Measurements from ENCODE around the gene NWD2.

NWD2 gene

GRCh38 chr4:37453999-37454800, 209.7 kb downstream of the NWD2 start:
- Histone ChIP-seq H3K9ac (ENCODE audit: low read length) (no peak overlapping the region), H3K18ac (ENCODE audit: low read depth in 1 of 2, low read length in 2 of 2) (peak overlapping the region in 1 of 2 experiments; percentile 34), H2BK12ac (ENCODE audit: low read length in 2 of 2) (no peak overlapping the region), H2BK120ac (ENCODE audit: low read depth, low read length) (no peak overlapping the region), H2BK5ac (ENCODE audit: low read depth, low read length, poor library complexity, severe bottlenecking) (no peak overlapping the region), H3K27ac (ENCODE audit: low read length, poor library complexity, severe bottlenecking) (no peak overlapping the region), H3K27me3 (ENCODE audit: control insufficient read depth in 1 of 2, insufficient read depth in 1 of 2, low read length in 2 of 2) (peaks cover 44 to 50% of the 10 kb centered on the region in 2 experiments), H2AK5ac (ENCODE audit: low read length, severe bottlenecking) (no peak overlapping the region), H3K79me1 (replicated peaks; ENCODE audit: low read length, poor library complexity, severe bottlenecking) (no peaks in the 10 kb centered on the region), H3K4me2 (ENCODE audit: low read length, poor library complexity, severe bottlenecking) (peak overlapping the region; percentile 81), H3K4ac (ENCODE audit: low read depth in 1 of 2, low read length in 2 of 2) (no peak overlapping the region), H3K9me3 (ENCODE audit: control insufficient read depth, low read length) (no peaks in the 10 kb centered on the region), H3K36me3 (ENCODE audit: control insufficient read depth in 1 of 2, insufficient read depth in 2 of 2, low read depth in 1 of 2, low read length in 2 of 2) (no peaks in the 10 kb centered on the region), H2AFZ (ENCODE audit: low read depth, low read length) (no peak overlapping the region), H2BK15ac (ENCODE audit: low read depth, poor library complexity, severe bottlenecking) (no peak overlapping the region), H3K14ac (ENCODE audit: low read length in 2 of 2) (no peak overlapping the region), H3K23ac (ENCODE audit: low read length in 2 of 2) (no peak overlapping the region), H4K8ac (ENCODE audit: low read length) (no peak overlapping the region), H4K91ac (ENCODE audit: low read length) (no peak overlapping the region), H3K4me3 (ENCODE audit: insufficient read depth in 1 of 2, low read depth in 1 of 2, low read length in 2 of 2) (peak overlapping the region in 1 of 2 experiments; percentile 45), H3K4me1 (ENCODE audit: control insufficient read depth, insufficient read depth, low read depth, low read length) (peaks cover 7% of the 10 kb centered on the region)
- 3% methylated on average over 24 of the region's 32 CpGs for WGBS
- DNase-seq = no peak

- Histone ChIP-seq H2AFZ (ENCODE audit: low read depth, low read length) (no peak overlapping the region), H3K79me1 (replicated peaks; ENCODE audit: low read length, poor library complexity, severe bottlenecking) (no peaks in the 10 kb centered on the region), H2BK12ac (ENCODE audit: low read length in 2 of 2) (no peak overlapping the region), H3K18ac (ENCODE audit: low read depth in 1 of 2, low read length in 2 of 2) (no peak overlapping the region), H3K23ac (ENCODE audit: low read length in 2 of 2) (no peak overlapping the region), H4K8ac (ENCODE audit: low read length) (no peak overlapping the region), H2AK5ac (ENCODE audit: low read length, severe bottlenecking) (no peak overlapping the region), H3K4ac (ENCODE audit: low read depth in 1 of 2, low read length in 2 of 2) (no peak overlapping the region), H3K4me3 (ENCODE audit: insufficient read depth in 1 of 2, low read depth in 1 of 2, low read length in 2 of 2) (no peak overlapping the region), H3K9me3 (ENCODE audit: control insufficient read depth, low read length) (no peaks in the 10 kb centered on the region), H4K91ac (ENCODE audit: low read length) (no peak overlapping the region), H3K36me3 (ENCODE audit: control insufficient read depth in 1 of 2, insufficient read depth in 2 of 2, low read depth in 1 of 2, low read length in 2 of 2) (no peaks in the 10 kb centered on the region), H3K27ac (ENCODE audit: low read length, poor library complexity, severe bottlenecking) (no peak overlapping the region), H3K4me2 (ENCODE audit: low read length, poor library complexity, severe bottlenecking) (no peak overlapping the region), H3K27me3 (ENCODE audit: control insufficient read depth in 1 of 2, insufficient read depth in 1 of 2, low read length in 2 of 2) (peaks cover 41 to 48% of the 10 kb centered on the region in 2 experiments), H2BK15ac (ENCODE audit: low read depth, poor library complexity, severe bottlenecking) (no peak overlapping the region), H3K14ac (ENCODE audit: low read length in 2 of 2) (no peak overlapping the region), H3K9ac (ENCODE audit: low read length) (no peak overlapping the region), H3K4me1 (ENCODE audit: control insufficient read depth, insufficient read depth, low read depth, low read length) (peaks cover 7% of the 10 kb centered on the region), H2BK5ac (ENCODE audit: low read depth, low read length, poor library complexity, severe bottlenecking) (no peak overlapping the region), H2BK120ac (ENCODE audit: low read depth, low read length) (no peak overlapping the region)
- no peak for DNase-seq
- 82% methylated on average over 10 of the region's 11 CpGs for WGBS
Observed at GRCh38 chr4:37455301-37456131, 211.0 kb downstream of the NWD2 start.

- Histone ChIP-seq H3K23ac (ENCODE audit: low read length in 2 of 2) (no peak overlapping the region), H3K18ac (ENCODE audit: low read depth in 1 of 2, low read length in 2 of 2) (no peak overlapping the region), H4K91ac (ENCODE audit: low read length) (no peak overlapping the region), H2BK12ac (ENCODE audit: low read length in 2 of 2) (no peak overlapping the region), H3K4me3 (ENCODE audit: insufficient read depth in 1 of 2, low read depth in 1 of 2, low read length in 2 of 2) (no peak overlapping the region), H3K27ac (ENCODE audit: low read length, poor library complexity, severe bottlenecking) (no peak overlapping the region), H3K36me3 (ENCODE audit: control insufficient read depth in 1 of 2, insufficient read depth in 2 of 2, low read depth in 1 of 2, low read length in 2 of 2) (no peaks in the 10 kb centered on the region), H3K4me1 (ENCODE audit: control insufficient read depth, insufficient read depth, low read depth, low read length) (no peaks in the 10 kb centered on the region), H3K79me1 (replicated peaks; ENCODE audit: low read length, poor library complexity, severe bottlenecking) (no peaks in the 10 kb centered on the region), H3K27me3 (ENCODE audit: control insufficient read depth in 1 of 2, insufficient read depth in 1 of 2, low read length in 2 of 2) (peaks cover 3% of the 10 kb centered on the region in 2 experiments), H2BK15ac (ENCODE audit: low read depth, poor library complexity, severe bottlenecking) (no peak overlapping the region), H3K9ac (ENCODE audit: low read length) (no peak overlapping the region), H3K4ac (ENCODE audit: low read depth in 1 of 2, low read length in 2 of 2) (no peak overlapping the region), H2BK5ac (ENCODE audit: low read depth, low read length, poor library complexity, severe bottlenecking) (no peak overlapping the region), H3K4me2 (ENCODE audit: low read length, poor library complexity, severe bottlenecking) (no peak overlapping the region), H3K9me3 (ENCODE audit: control insufficient read depth, low read length) (no peaks in the 10 kb centered on the region), H3K14ac (ENCODE audit: low read length in 2 of 2) (no peak overlapping the region), H2AFZ (ENCODE audit: low read depth, low read length) (no peak overlapping the region), H2AK5ac (ENCODE audit: low read length, severe bottlenecking) (no peak overlapping the region), H2BK120ac (ENCODE audit: low read depth, low read length) (no peak overlapping the region), H4K8ac (ENCODE audit: low read length) (no peak overlapping the region)
- 73% methylated on average over 1 of the region's 1 CpG for WGBS
- no peak for DNase-seq
Observed at GRCh38 chr4:37461801-37462200, 217.3 kb downstream of the NWD2 start.

Measured in mesenchymal stem cell (in vitro differentiated cells and primary cell).